ENCODE data around the gene PROCA1.

PROCA1 gene

GRCh38 chr17:28711723-28712031, at the start of gene PROCA1:
TSS of gene PROCA1 (minus strand) at chr17:28711888. CDS start at chr17:28711660, 228 bp downstream.
- DNase-seq: no peak

- DNase-seq: no peak
These were observed 49.2 kb upstream of the PROCA1 start for GRCh38 chr17:28760601-28761562.

- DNase-seq: no peak
These were observed 47.7 kb upstream of the PROCA1 start for GRCh38 chr17:28759256-28759865.

- DNase-seq: no peak
These were observed 46.9 kb upstream of the PROCA1 start for GRCh38 chr17:28758411-28759121.

- no peak for DNase-seq
These were observed 44.5 kb upstream of the PROCA1 start for GRCh38 chr17:28756049-28756804.

GRCh38 chr17:28755486-28755885, 43.8 kb upstream of the PROCA1 start:
- DNase-seq: no peak

GRCh38 chr17:28751600-28752366, 40.1 kb upstream of the PROCA1 start:
- no peak for DNase-seq

- DNase-seq: peak; percentile 87
These were observed 38.7 kb upstream of the PROCA1 start for GRCh38 chr17:28750178-28751047.

- no peak for DNase-seq
These were observed 38.0 kb upstream of the PROCA1 start for GRCh38 chr17:28749516-28750177.

- DNase-seq: no peak
These were observed 37.3 kb upstream of the PROCA1 start for GRCh38 chr17:28748852-28749515.

GRCh38 chr17:28747801-28748750, 36.4 kb upstream of the PROCA1 start:
- no peak for DNase-seq

GRCh38 chr17:28747051-28747691, 35.5 kb upstream of the PROCA1 start:
- no peak for DNase-seq

- no peak for DNase-seq
These were observed 34.9 kb upstream of the PROCA1 start for GRCh38 chr17:28746611-28747050.

GRCh38 chr17:28745786-28746411, 34.2 kb upstream of the PROCA1 start:
- DNase-seq: no peak

GRCh38 chr17:28744972-28745785, 33.5 kb upstream of the PROCA1 start:
- DNase-seq: peak; percentile 21

- no peak for DNase-seq
These were observed 32.6 kb upstream of the PROCA1 start for GRCh38 chr17:28744104-28744971.

Measured in NCI-H2107 (cell line).